Loucy (cell line): ENCODE data around the gene TAF4.
"Not testable (repeated sequence)": the region's sequence is repeated elsewhere in the genome, so short reads cannot be mapped to it uniquely, and the experiment has no call there.

Experiments used
- CTCF ChIP-seq: fragments of 200-600 bp; sonication (generic); conservative IDR thresholded peaks from 2 replicates; pipeline ENCODE4 v1.5.1; 2014; ENCODE audit warnings: mild to moderate bottlenecking, antibody characterized with exemption, low read length
- EZH2phosphoT487 ChIP-seq: fragments of 200-600 bp; IDR thresholded peaks from 2 replicates; pipeline ENCODE4 v1.6.1; 2018; ENCODE audit warnings: antibody characterized with exemption, mild to moderate bottlenecking, moderate library complexity, borderline replicate concordance

GRCh38 chr20:61981691-61982090 is 84.0 kb downstream of the TAF4 start:
- TF ChIP-seq CTCF, EZH2phosphoT487: not testable (repeated sequence)
